Fibroblast of skin of back (primary cell): ENCODE results near the gene SYNDIG1.

Source experiments
- DNase-seq: peaks from one replicate; pipeline ENCODE4 v3.0.0-alpha.2; 2013

Gene SYNDIG1

GRCh38 chr20:24698706-24699206 lies 229.3 kb downstream of the SYNDIG1 start:
- DNase-seq, result no peak

- no peak for DNase-seq
Observed at GRCh38 chr20:24699321-24700165, 230.1 kb downstream of the SYNDIG1 start.

GRCh38 chr20:24700166-24700860 lies 230.9 kb downstream of the SYNDIG1 start:
- no peak for DNase-seq

- DNase-seq, result no peak
Observed at GRCh38 chr20:24701027-24701426, 231.6 kb downstream of the SYNDIG1 start.

- no peak for DNase-seq
Observed at GRCh38 chr20:24701668-24702067, 232.2 kb downstream of the SYNDIG1 start.

GRCh38 chr20:24702501-24703283 lies 233.3 kb downstream of the SYNDIG1 start:
- DNase-seq, result no peak

- no peak for DNase-seq
Observed at GRCh38 chr20:24703284-24703610, 233.8 kb downstream of the SYNDIG1 start.

- DNase-seq, result no peak
Observed at GRCh38 chr20:24704899-24705298, 235.5 kb downstream of the SYNDIG1 start.

- DNase-seq, result no peak
Observed at GRCh38 chr20:24705486-24705885, 236.1 kb downstream of the SYNDIG1 start.

- DNase-seq, result no peak
Observed at GRCh38 chr20:24708411-24709295, 239.2 kb downstream of the SYNDIG1 start.
